Activated CD8-positive, alpha-beta T cell treated with anti-CD3 and anti-CD28 coated beads for 36 hours (primary cell): ENCODE measurements around the gene POLR2L. TPM values are rescaled to one million over a fixed set of nuclear protein-coding genes. Genes with fewer than 3 reads are reported as not detected.

ENCODE experiments used
- ATAC-seq: fragments of 200-7000 bp; cut with Tn5 transposase; one replicate; pipeline ENCODE4 v1.10.0; 2021; ENCODE audit warnings: mild to moderate bottlenecking, moderate library complexity
- CTCF ChIA-PET: fragments of 350-600 bp; sonication (Branson Sonifier 250); formaldehyde crosslinking; loops from one replicate; lab custom pipeline; 2021; ENCODE audit warnings: antibody characterized with exemption; lab: Charles Lee
- POLR2A ChIA-PET: fragments of 350-600 bp; sonication (Branson Sonifier 250); formaldehyde crosslinking; loops from one replicate; lab custom pipeline; 2021; ENCODE audit warnings: antibody characterized with exemption; lab: Charles Lee
- DNase-seq: peaks from one replicate; pipeline ENCODE4 v3.0.0-alpha.2; 2020
- H3K27ac Mint-ChIP-seq: one replicate; pipeline ENCODE4 v1.8.0; 2021; ENCODE audit warnings: mild to moderate bottlenecking, mixed read lengths
- H3K27me3 Mint-ChIP-seq: one replicate; pipeline ENCODE4 v1.8.0; 2021; ENCODE audit warnings: mixed read lengths
- H3K36me3 Mint-ChIP-seq: one replicate; pipeline ENCODE4 v1.8.0; 2021; ENCODE audit warnings: low read depth, mixed read lengths
- H3K4me1 Mint-ChIP-seq: one replicate; pipeline ENCODE4 v1.8.0; 2021; ENCODE audit warnings: low read depth, mixed read lengths
- H3K4me3 Mint-ChIP-seq: one replicate; pipeline ENCODE4 v1.8.0; 2021; ENCODE audit warnings: mild to moderate bottlenecking, moderate library complexity, mixed read lengths
- H3K9me3 Mint-ChIP-seq: one replicate; pipeline ENCODE4 v1.8.0; 2021; ENCODE audit warnings: mixed read lengths
- CTCF ChIP-seq: fragments of 200-600 bp; IDR thresholded peaks from one replicate; pipeline ENCODE4 v1.8.0; 2022; ENCODE audit warnings: antibody characterized with exemption, mild to moderate bottlenecking
- intact Hi-C: fragments of 100-400 bp; cut with micrococcal nuclease; formaldehyde crosslinking; loops from one replicate; pipeline ENCODE4 v1.10.0; 2022
- total RNA-seq, 2 experiments: library from RNA; stranded (reverse); gene quantifications; one replicate each; pipeline ENCODE4 v1.2.3, GENCODE V29; 2021

POLR2L gene
- total RNA-seq, 2 experiments from 2014 or later: 83.0 to 89.2 TPM

GRCh38 chr11:793556-793955 lies 48.8 kb downstream of the POLR2L start:
- CTCF ChIA-PET: interaction anchor here (1.4 kb wide), 1 partner anchor 18 kb away, joined by 3 read pairs; no protein-coding TSS in a partner anchor
- peak overlapping the region; percentile 37 for H3K4me3 Mint-ChIP-seq
- no peak for ATAC-seq
- intact Hi-C loops: no loop called here
- POLR2A ChIA-PET: interaction anchor here (1.2 to 1.6 kb wide), 4 partner anchors 11 to 18 kb away, joined by 3 to 5 read pairs (median 4); no protein-coding TSS in a partner anchor
- no peak for TF ChIP-seq CTCF
- peaks cover 14% of the 10 kb centered on the region for H3K4me1 Mint-ChIP-seq
- H3K9me3 Mint-ChIP-seq: no peaks in the 10 kb centered on the region
- no peak for DNase-seq
- no peak overlapping the region for H3K27ac Mint-ChIP-seq
- H3K36me3 Mint-ChIP-seq: peaks cover 15% of the 10 kb centered on the region
- no peaks in the 10 kb centered on the region for H3K27me3 Mint-ChIP-seq

GRCh38 chr11:792873-793272 lies 49.5 kb downstream of the POLR2L start:
- Mint-ChIP-seq H3K36me3 (peaks cover 15% of the 10 kb centered on the region), H3K9me3 (no peaks in the 10 kb centered on the region), H3K27me3 (no peaks in the 10 kb centered on the region), H3K4me1 (peaks cover 19% of the 10 kb centered on the region), H3K27ac (no peak overlapping the region), H3K4me3 (no peak overlapping the region)
- ATAC-seq (no peak), DNase-seq (no peak)
- intact Hi-C loops: no loop called here
- POLR2A ChIA-PET: interaction anchor here (1.5 to 1.6 kb wide), 2 partner anchors 13 to 17 kb away, joined by 3 to 5 read pairs; no protein-coding TSS in a partner anchor
- CTCF ChIA-PET: no interaction called here
- TF ChIP-seq CTCF: no peak

- CTCF ChIA-PET: no interaction called here
- Mint-ChIP-seq H3K27me3 (no peaks in the 10 kb centered on the region), H3K36me3 (peaks cover 15% of the 10 kb centered on the region), H3K4me3 (no peak overlapping the region), H3K9me3 (no peaks in the 10 kb centered on the region), H3K4me1 (peaks cover 21% of the 10 kb centered on the region), H3K27ac (no peak overlapping the region)
- intact Hi-C loops: no loop called here
- no peak for TF ChIP-seq CTCF
- POLR2A ChIA-PET: interaction anchor here (1.5 kb wide), 1 partner anchor 13 kb away, joined by 3 read pairs; no protein-coding TSS in a partner anchor
- DNase-seq (no peak), ATAC-seq (no peak)
These were observed 49.9 kb downstream of the POLR2L start for GRCh38 chr11:792535-792821.

- intact Hi-C loops: no loop called here
- no peak for TF ChIP-seq CTCF
- Mint-ChIP-seq H3K36me3 (peaks cover 15% of the 10 kb centered on the region), H3K4me1 (peaks cover 19% of the 10 kb centered on the region), H3K27me3 (no peaks in the 10 kb centered on the region), H3K27ac (no peak overlapping the region), H3K4me3 (no peak overlapping the region), H3K9me3 (no peaks in the 10 kb centered on the region)
- ChIA-PET CTCF (no interaction called here), POLR2A (interaction anchor here (0.5 to 2.1 kb wide), 5 partner anchors 8 to 44 kb away, joined by 3 to 10 read pairs (median 3); partner anchors contain the start of gene TALDO1)
- no peak for ATAC-seq
- no peak for DNase-seq
These were observed 50.4 kb downstream of the POLR2L start for GRCh38 chr11:791658-792534.
